GM12801 (cell line): ENCODE measurements around the gene DTWD2.

Source experiments
- TF ChIP-seq, protein P1 (sequence below): IDR thresholded peaks from one replicate; pipeline ENCODE4 v1.5.1; 2011; ENCODE audit warnings: control low read depth; ENCODE audit not compliant: insufficient read length; ENCODE audit errors: extremely low read depth

Gene DTWD2

DNA sequence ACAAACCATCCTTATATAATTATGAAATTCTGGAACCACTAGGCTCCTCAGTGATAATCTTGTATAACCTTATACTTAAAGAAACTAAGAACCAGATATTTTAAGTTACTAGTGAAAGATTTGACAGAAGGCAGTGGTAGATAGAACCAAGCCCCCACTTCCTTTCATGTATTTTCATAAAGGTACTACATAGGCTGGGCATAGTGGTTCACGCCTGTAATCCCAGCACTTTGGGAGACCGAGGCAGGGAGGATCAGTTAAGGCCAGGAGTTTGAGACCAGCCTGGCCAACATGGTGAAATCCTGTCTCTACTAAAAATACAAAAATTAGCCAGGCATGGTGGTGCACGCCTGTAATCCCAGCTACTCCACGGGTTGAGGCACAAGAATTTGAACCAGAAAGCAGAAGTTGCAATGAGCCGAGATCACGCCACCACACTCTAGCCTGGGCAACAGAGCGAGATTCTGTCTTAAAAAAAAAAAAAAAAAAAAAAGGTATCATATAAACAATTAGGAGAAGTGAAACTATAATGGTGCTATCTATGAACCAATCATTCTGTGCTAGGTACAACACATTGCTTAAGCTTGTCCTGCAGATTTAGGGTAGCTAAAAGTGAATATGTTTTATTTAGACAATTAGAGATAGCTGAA is 27.9 kb upstream of the DTWD2 start:
- TF ChIP-seq, protein P1, sequence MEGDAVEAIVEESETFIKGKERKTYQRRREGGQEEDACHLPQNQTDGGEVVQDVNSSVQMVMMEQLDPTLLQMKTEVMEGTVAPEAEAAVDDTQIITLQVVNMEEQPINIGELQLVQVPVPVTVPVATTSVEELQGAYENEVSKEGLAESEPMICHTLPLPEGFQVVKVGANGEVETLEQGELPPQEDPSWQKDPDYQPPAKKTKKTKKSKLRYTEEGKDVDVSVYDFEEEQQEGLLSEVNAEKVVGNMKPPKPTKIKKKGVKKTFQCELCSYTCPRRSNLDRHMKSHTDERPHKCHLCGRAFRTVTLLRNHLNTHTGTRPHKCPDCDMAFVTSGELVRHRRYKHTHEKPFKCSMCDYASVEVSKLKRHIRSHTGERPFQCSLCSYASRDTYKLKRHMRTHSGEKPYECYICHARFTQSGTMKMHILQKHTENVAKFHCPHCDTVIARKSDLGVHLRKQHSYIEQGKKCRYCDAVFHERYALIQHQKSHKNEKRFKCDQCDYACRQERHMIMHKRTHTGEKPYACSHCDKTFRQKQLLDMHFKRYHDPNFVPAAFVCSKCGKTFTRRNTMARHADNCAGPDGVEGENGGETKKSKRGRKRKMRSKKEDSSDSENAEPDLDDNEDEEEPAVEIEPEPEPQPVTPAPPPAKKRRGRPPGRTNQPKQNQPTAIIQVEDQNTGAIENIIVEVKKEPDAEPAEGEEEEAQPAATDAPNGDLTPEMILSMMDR: no peak

DNA sequence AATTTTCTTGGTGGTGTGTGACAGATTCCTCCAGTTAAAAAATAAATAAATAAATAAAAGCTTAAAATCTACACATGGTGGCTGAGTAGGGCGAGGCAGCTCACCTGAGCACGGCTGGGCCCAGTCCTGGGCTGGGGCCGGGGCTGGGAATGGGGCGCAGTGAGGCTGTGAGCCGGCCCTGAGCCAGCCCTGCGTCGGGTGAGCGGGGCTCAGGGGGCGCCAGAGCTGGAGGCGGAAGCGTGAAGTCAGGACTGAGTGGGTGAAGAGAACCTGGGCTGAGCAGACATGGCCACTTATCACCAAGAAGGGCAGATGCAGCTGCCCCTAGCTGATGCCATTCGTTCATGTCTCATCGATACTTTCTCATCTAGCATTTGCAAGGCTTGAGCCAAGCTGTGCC is 22.8 kb upstream of the DTWD2 start:
- TF ChIP-seq, protein P1: no peak

DNA sequence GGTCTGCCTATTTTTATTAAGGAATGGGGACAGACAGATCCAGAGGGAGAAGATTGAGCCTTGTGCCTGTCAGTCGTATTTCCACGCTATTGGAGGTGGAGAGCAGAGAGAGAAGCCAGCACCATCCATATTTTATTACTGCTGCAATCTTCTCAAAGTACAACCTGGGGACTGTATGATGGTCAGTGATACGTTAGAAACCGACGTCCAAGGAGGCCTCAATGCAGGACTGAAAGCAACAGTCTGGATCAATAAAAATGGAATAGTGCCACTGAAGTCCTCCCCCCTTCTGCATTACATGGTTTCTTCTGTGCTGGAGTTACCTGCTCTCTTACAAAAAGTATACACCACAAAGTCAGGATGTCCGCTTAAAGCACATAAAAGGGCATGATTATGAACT is 21.9 kb upstream of the DTWD2 start:
- TF ChIP-seq, protein P1: no peak

DNA sequence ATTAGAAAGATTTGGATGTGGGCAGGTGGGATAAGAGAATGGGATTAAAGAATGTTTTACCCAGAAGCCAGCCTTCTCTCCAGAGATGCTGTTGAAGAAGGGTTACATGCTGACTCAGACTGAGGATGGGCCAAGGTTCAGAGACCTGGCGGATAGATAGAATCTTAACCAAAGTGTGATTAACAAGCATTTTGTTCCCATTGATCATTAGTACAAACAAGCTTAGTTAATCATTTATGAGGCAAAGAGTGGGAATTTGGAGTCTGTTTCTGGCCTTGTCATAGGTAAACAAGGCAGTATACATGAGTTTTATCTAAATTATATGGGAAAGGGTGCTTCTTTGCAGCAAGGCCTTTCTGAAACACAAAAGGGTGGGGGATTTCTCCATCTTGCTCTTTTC is 20.8 kb upstream of the DTWD2 start:
- TF ChIP-seq, protein P1: no peak

DNA sequence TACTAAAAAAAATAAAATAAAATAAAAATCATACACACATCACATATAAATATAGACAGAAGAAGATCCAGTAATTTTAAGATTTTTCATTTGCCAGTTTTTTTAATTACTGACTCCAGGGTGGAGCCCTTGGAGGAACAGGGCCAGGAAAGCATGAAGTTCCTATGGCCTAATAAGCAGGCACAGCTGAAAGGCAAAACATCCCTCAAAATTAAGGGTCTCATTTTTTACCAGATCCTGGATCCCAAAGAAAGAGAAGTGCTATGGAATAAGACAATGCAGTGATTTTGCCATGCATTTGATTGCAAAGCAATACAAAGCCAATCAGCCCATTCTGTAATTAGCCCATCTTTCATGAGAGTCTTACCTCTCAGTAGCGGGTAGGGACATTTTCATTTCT is 11.3 kb upstream of the DTWD2 start:
- TF ChIP-seq, protein P1: no peak

DNA sequence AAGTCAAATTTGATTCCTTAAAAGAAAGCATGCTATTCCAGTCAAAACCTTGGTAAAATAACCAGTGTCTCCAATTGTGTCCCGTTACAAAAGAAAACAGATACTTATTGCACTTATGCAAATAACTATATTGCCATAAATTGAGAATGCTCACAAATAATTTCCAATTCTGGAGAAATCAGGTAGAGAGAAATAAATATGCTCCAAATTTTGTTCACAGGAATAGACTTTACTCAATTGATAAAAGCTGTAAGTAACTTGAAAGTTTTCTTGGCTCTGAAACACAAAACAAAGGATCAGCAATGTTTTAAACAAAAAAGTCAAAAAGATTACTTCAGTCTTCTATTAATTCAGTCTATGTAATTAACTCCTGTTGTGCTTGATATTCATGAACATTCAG is 7.8 kb upstream of the DTWD2 start:
- TF ChIP-seq, protein P1: no peak

DNA sequence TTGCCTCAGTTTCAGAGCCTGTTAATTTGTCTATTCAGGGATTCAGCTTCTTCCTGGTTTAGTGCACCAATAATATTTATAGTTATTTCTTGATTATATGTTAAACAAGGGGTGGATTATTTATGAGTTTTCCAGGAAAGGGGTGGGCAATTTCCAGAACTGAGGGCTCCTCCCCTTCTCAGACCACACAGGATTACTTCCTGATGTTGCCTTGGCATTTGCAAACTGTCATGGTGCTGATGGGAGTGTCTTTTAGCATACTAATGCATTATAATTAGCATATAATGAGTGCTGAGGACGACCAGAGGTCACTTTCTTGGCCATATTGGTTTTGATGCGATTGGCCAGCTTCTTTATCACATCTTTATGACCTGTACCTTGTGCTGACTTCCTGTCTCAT is 6.2 kb upstream of the DTWD2 start:
- TF ChIP-seq, protein P1: no peak
